ENCODE measurements around the gene DUSP6. TPM values are rescaled to one million over a fixed set of nuclear protein-coding genes. Genes with fewer than 3 reads are reported as not detected.

The DUSP6 gene
- total RNA-seq, 1 experiment from 2014 or later: 20.3 TPM

- intact Hi-C loops (cut with micrococcal nuclease; ENCODE audit: unreplicated experiment): no loop called here
- Histone ChIP-seq H3K27me3 (ENCODE audit: control insufficient read depth, insufficient read depth, low read length) (no peaks in the 10 kb centered on the region), H3K36me3 (ENCODE audit: control insufficient read depth, insufficient read depth, low read length) (no peaks in the 10 kb centered on the region), H3K4me3 (ENCODE audit: low read depth in 2 of 2, low read length in 2 of 2) (no peak overlapping the region), H3K27ac (ENCODE audit: low read length) (no peak overlapping the region), H3K9me3 (ENCODE audit: control insufficient read depth, insufficient read depth, low read depth, low read length) (no peaks in the 10 kb centered on the region), H3K4me1 (ENCODE audit: control insufficient read depth, insufficient read depth, low read length) (peaks cover 2% of the 10 kb centered on the region; the same call in 1 of the 2 replicates)
- BruUV-seq (replicated peaks): no TSS peak
- ATAC-seq: no peak
- DNase-seq (ENCODE audit: low read depth, low spot score): no peak
- CTCF ChIA-PET: no interaction called here
- POLR2A ChIA-PET: no interaction called here
- in situ Hi-C loops (cut with HindIII; ENCODE audit: low pct_unique_long_range_greater_than_20kb, low sequenced_read_pairs): no loop called here
- peak; percentile 51; the same call in 1 of the 2 replicates for TF ChIP-seq TCF7L2 (IDR thresholded peaks at IDR 0.05; ENCODE audit: low read depth, low read length)
- TF ChIP-seq CTCF (IDR thresholded peaks at IDR 0.05): no peak
These were observed 35.6 kb downstream of the DUSP6 start for GRCh38 chr12:89316705-89317139.

- Histone ChIP-seq H3K4me3 (ENCODE audit: low read depth in 2 of 2, low read length in 2 of 2) (no peak overlapping the region), H3K9me3 (ENCODE audit: control insufficient read depth, insufficient read depth, low read depth, low read length) (no peaks in the 10 kb centered on the region), H3K4me1 (ENCODE audit: control insufficient read depth, insufficient read depth, low read length) (peaks cover 2% of the 10 kb centered on the region; the same call in 1 of the 2 replicates), H3K27me3 (ENCODE audit: control insufficient read depth, insufficient read depth, low read length) (no peaks in the 10 kb centered on the region), H3K27ac (ENCODE audit: low read length) (no peak overlapping the region), H3K36me3 (ENCODE audit: control insufficient read depth, insufficient read depth, low read length) (no peaks in the 10 kb centered on the region)
- intact Hi-C loops (cut with micrococcal nuclease; ENCODE audit: unreplicated experiment): no loop called here
- in situ Hi-C loops (cut with HindIII; ENCODE audit: low pct_unique_long_range_greater_than_20kb, low sequenced_read_pairs): no loop called here
- ChIA-PET CTCF (no interaction called here), POLR2A (no interaction called here)
- no peak for TF ChIP-seq REST (IDR thresholded peaks at IDR 0.05; ENCODE audit: insufficient read depth in 1 of 2, low read depth in 2 of 2, low read length in 1 of 2)
- TF ChIP-seq SIN3A (IDR thresholded peaks at IDR 0.05; ENCODE audit: borderline replicate concordance, insufficient read depth, low read depth, low read length): no peak
- TF ChIP-seq TCF7L2 (IDR thresholded peaks at IDR 0.05; ENCODE audit: low read depth, low read length): no peak
- TF ChIP-seq CTCF (IDR thresholded peaks at IDR 0.05): no peak
- no peak for TF ChIP-seq POLR2AphosphoS5 (IDR thresholded peaks at IDR 0.05; ENCODE audit: low read depth, low read length)
- ATAC-seq (no peak), DNase-seq (ENCODE audit: low read depth, low spot score) (no peak)
- no TSS peak for BruUV-seq (replicated peaks)
These were observed 38.1 kb downstream of the DUSP6 start for GRCh38 chr12:89314060-89314761.

Measured in Panc1 (cell line).